ENCODE data around the gene CCDC171. TPM values are rescaled to one million over a fixed set of nuclear protein-coding genes. Genes with fewer than 3 reads are reported as not detected.

The CCDC171 gene
- total RNA-seq, 1 donor from 2014 or later = 2.9 TPM

DNA sequence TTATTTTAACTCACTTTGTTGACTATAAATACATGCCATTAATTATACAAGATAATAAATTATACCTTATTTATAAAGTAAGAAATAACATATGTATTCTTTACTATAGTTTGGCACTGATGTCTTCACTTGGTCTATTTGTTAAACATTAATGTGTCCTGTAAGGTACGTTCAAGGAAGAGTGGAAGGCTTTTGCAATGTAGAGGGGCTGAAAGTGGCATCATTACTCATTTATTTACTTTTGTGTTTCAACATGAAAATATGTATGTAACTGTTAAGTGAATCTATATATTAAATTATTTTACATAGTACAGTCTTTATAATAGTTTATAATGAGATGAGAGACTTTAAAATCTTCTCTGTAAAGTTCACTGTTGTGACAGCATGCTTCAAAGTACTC, 348.7 kb downstream of the CCDC171 start:
- no peak for TF ChIP-seq CTCF (IDR thresholded peaks at IDR 0.05)
- H3K4me1 ChIP-seq = no peaks in the 10 kb centered on the region
- ATAC-seq = no peak
- H3K27ac ChIP-seq = no peak overlapping the region
- no peaks in the 10 kb centered on the region for H3K27me3 ChIP-seq (ENCODE audit: low read depth)
- no peak overlapping the region for H3K4me3 ChIP-seq
- H3K9me3 ChIP-seq = peaks cover 11% of the 10 kb centered on the region
- no peaks in the 10 kb centered on the region for H3K36me3 ChIP-seq
- DNase-seq = no peak
- intact Hi-C loops (cut with DNase I) = no loop called here

- Histone ChIP-seq H3K9me3 (no peaks in the 10 kb centered on the region), H3K27me3 (ENCODE audit: low read depth) (no peaks in the 10 kb centered on the region), H3K36me3 (no peaks in the 10 kb centered on the region), H3K4me3 (no peak overlapping the region), H3K27ac (no peak overlapping the region), H3K4me1 (no peaks in the 10 kb centered on the region)
- DNase-seq (no peak), ATAC-seq (peak; percentile 43 to 52)
- intact Hi-C loops (cut with DNase I) = no loop called here
- TF ChIP-seq CTCF (IDR thresholded peaks at IDR 0.05) = no peak
Measured at GRCh38 chr9:15909297-15909696, 356.5 kb downstream of the CCDC171 start.

GRCh38 chr9:15915711-15916110, 362.9 kb downstream of the CCDC171 start:
- no peak overlapping the region for H3K4me3 ChIP-seq
- intact Hi-C loops (cut with DNase I) = no loop called here
- no peak overlapping the region for H3K27ac ChIP-seq
- no peaks in the 10 kb centered on the region for H3K27me3 ChIP-seq (ENCODE audit: low read depth)
- no peak for ATAC-seq
- DNase-seq = no peak
- no peaks in the 10 kb centered on the region for H3K4me1 ChIP-seq
- no peaks in the 10 kb centered on the region for H3K36me3 ChIP-seq
- TF ChIP-seq CTCF (IDR thresholded peaks at IDR 0.05) = no peak
- peaks cover 5% of the 10 kb centered on the region for H3K9me3 ChIP-seq

- Histone ChIP-seq H3K27ac (no peak overlapping the region), H3K4me3 (no peak overlapping the region), H3K4me1 (no peaks in the 10 kb centered on the region), H3K36me3 (no peaks in the 10 kb centered on the region), H3K9me3 (no peaks in the 10 kb centered on the region), H3K27me3 (ENCODE audit: low read depth) (no peaks in the 10 kb centered on the region)
- ATAC-seq (no peak), DNase-seq (no peak)
- no peak for TF ChIP-seq CTCF (IDR thresholded peaks at IDR 0.05)
- intact Hi-C loops (cut with DNase I) = no loop called here
Measured at GRCh38 chr9:15927161-15927560, 374.3 kb downstream of the CCDC171 start.

- TF ChIP-seq CTCF (IDR thresholded peaks at IDR 0.05) = no peak
- H3K4me3 ChIP-seq = no peak overlapping the region
- H3K9me3 ChIP-seq = no peaks in the 10 kb centered on the region
- H3K27me3 ChIP-seq (ENCODE audit: low read depth) = no peaks in the 10 kb centered on the region
- no peak for DNase-seq
- no peaks in the 10 kb centered on the region for H3K36me3 ChIP-seq
- H3K27ac ChIP-seq = no peak overlapping the region
- ATAC-seq = no peak
- intact Hi-C loops (cut with DNase I) = no loop called here
- H3K4me1 ChIP-seq = no peaks in the 10 kb centered on the region
Measured at GRCh38 chr9:15935661-15936305, 382.9 kb downstream of the CCDC171 start.
